Glomerular visceral epithelial cell (primary cell): Measurements from ENCODE around the gene FBXO22.
"Not testable (repeated sequence)": the region's sequence is repeated elsewhere in the genome, so short reads cannot be mapped to it uniquely, and the experiment has no call there.

Experiments used
- DNase-seq: peaks from one replicate; pipeline ENCODE4 v3.0.0-alpha.2; 2016; ENCODE audit errors: extremely low spot score

FBXO22 gene

DNA sequence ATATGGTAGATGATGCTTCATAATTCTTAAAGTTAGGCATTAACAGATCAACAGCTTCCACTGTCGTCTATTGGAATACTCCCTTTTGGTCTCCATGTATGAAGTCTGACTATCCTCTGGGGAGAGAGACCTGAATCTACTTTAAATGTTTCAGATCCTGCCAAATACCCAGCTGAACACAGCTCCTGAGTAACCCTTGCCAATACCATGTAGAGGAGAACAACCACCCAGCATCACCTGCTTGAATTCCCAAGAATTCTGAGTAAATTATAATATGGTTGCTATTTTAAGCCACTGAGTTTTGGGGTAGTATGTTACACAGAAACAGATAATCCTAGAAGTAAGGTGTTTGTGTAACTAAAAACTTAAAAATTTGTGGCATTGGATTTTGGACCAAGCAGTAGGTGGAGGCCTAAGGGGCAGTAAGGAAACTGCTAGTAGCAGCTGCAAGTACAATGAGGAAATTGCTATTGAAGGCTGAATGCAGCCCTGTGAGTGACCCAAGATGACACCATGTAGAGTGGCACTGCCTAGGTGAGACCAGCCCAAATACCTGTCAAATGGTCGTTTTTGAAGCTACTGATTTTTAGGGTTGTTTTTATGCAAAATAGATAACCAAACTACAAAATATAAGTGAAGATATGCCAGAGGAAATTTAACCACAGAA lies 77.6 kb downstream of the FBXO22 start:
- no peak for DNase-seq

- DNase-seq: no peak
Measured at GRCh38 chr15:75982468-75982867, 78.8 kb downstream of the FBXO22 start.

- not testable (repeated sequence) for DNase-seq
Measured at GRCh38 chr15:75984706-75985105, 81.0 kb downstream of the FBXO22 start.

- DNase-seq: no peak
Measured at GRCh38 chr15:75985971-75986370, 82.3 kb downstream of the FBXO22 start.

DNA sequence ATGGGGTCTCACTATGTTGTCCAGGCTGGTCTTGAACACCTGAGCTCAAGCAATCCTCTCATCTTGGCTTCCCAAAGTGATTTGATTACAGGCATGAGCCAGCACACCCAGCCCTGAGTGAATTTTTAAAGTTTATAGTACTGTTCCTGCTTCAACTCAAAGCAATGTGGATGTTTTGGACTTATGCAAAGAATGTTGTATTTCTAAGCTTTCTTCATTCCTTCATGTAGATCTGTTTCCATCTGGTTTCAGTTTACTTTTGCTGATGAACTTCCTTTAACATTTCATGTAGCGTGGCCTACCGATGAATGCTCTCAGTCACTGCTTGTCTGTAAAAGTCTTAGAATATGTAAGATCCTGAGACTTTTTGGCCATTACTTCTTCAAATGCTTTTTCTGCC lies 85.4 kb downstream of the FBXO22 start:
- no peak for DNase-seq

DNA sequence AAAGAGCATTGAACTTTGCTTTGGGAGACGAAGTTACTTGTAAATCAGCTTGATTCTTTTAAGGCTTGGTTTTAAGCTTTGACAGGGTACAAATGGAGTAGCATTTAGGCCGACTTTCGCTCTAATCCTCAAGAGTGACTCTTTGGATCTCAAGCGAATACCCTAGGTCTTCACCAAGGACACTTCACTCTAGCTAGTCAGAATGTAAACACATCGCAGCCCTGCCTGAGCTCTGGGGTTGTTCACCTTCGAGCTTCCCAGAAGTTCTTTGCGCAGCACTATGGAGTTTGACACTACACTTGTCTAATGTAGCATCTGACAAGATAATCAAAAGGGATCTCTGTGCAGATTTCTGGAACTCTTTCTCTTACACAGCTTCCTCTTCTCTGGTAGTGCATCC lies 86.2 kb downstream of the FBXO22 start:
- no peak for DNase-seq
